ENCODE measurements around the gene TACC2.

- no peak for TF ChIP-seq POLR2A (IDR thresholded peaks at IDR 0.05; ENCODE audit: low read length)
- TF ChIP-seq GATA1 (IDR thresholded peaks at IDR 0.05; ENCODE audit: low read depth, low read length): no peak
Measured at GRCh38 chr10:122277526-122278136, 288.7 kb downstream of the TACC2 start.
